ENCODE results near the gene GCA.

- TF ChIP-seq, protein P1, sequence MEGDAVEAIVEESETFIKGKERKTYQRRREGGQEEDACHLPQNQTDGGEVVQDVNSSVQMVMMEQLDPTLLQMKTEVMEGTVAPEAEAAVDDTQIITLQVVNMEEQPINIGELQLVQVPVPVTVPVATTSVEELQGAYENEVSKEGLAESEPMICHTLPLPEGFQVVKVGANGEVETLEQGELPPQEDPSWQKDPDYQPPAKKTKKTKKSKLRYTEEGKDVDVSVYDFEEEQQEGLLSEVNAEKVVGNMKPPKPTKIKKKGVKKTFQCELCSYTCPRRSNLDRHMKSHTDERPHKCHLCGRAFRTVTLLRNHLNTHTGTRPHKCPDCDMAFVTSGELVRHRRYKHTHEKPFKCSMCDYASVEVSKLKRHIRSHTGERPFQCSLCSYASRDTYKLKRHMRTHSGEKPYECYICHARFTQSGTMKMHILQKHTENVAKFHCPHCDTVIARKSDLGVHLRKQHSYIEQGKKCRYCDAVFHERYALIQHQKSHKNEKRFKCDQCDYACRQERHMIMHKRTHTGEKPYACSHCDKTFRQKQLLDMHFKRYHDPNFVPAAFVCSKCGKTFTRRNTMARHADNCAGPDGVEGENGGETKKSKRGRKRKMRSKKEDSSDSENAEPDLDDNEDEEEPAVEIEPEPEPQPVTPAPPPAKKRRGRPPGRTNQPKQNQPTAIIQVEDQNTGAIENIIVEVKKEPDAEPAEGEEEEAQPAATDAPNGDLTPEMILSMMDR (IDR thresholded peaks at IDR 0.05; ENCODE audit: low read length) = no peak
- no peak for TF ChIP-seq EZH2 (IDR thresholded peaks at IDR 0.05; ENCODE audit: borderline replicate concordance, low read length)
Observed at GRCh38 chr2:162301877-162302276, 42.1 kb upstream of the GCA start.
